GM19035 (cell line): ENCODE results near the gene MUC5AC.
"Not testable (repeated sequence)": the region's sequence is repeated elsewhere in the genome, so short reads cannot be mapped to it uniquely, and the experiment has no call there.

Source experiments
- ATAC-seq: cut with Tn5 transposase; IDR thresholded peaks from one replicate; pipeline ENCODE4 v1.9.1; 2021; ENCODE audit not compliant: unreplicated experiment

Gene MUC5AC

DNA sequence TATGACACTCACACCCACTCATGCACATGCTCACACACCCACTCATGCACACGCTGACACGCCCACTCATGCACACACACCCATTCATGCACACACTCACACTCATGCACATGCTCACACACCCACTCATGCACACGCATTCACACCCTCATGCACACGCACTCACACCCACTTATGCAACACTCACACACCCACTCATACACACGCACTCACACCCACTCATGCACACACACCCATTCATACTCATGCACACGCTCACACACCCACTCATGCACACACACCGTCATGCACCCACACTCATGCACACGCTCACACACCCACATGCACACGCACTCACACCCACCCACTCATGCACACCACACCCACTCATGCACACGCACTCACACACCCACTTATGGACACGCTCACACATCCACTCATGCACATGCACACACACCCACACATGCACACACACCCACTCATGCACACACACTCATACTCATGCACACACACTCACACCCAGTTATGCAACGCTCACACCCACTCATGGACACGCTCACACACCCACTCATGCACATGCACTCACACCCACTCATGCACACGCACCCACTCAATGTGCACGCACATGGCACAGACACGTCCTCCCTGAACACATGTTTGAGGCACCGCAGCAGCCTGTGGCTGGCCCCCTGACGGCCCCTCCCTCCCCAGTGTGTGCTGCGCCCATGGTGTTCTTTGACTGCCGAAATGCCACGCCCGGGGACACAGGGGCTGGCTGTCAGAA lies 17.9 kb downstream of the MUC5AC start:
- ATAC-seq, result no peak

DNA sequence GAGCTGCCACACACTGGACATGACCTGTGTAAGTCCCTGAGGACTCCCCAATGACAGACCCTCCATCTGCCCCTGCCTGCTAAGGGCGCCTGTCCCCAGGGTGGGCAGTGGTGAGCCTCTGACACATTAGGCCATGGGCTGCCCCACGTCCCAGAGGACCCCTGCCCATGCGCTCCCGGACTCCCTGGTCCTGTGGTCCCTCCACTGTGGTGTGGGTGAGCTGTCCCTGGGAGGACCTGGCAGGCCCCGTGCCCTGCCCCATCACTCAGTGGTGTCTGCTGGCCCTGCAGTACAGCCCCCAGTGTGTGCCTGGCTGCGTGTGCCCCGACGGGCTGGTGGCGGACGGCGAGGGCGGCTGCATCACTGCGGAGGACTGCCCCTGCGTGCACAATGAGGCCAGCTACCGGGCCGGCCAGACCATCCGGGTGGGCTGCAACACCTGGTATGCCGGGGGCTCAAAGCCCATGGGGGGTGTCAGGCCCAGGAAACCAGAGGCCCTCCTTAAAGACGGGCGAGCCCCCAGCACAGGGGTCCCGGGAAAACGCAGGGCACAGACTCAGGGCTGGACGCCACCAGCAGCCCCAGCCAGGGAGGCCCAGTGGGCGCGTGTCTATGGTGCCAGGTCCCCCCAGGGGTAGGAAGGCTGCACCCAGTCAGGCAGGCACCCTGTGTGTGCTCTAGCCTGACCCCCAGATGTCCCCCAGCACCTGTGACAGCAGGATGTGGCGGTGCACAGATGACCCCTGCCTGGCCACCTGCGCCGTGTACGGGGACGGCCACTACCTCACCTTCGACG lies 18.7 kb downstream of the MUC5AC start:
- no peak for ATAC-seq

DNA sequence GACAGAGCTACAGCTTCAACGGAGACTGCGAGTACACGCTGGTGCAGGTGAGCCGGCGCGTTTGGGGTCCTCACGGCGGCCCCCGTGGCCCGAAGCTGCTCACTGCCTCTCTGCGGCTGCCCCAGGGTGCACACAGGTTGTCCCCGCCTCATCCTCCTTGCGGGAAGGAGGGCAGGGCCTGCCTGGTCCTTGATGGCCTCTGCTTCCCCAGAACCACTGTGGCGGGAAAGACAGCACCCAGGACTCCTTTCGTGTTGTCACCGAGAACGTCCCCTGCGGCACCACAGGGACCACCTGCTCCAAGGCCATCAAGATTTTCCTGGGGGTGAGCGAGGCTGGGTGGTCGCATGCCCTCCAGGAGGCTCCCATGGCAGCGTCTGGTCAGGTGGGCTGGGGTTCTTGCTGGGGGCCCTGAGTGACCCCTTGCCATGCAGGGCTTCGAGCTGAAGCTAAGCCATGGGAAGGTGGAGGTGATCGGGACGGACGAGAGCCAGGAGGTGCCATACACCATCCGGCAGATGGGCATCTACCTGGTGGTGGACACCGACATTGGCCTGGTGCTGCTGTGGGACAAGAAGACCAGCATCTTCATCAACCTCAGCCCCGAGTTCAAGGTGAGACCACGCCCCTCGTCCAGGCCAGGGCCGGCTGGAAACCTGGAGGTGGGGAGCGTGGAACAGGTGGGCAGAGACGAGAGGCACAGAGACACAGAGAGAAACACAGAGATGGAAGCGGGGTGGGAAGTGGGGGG lies 19.4 kb downstream of the MUC5AC start:
- no peak for ATAC-seq

DNA sequence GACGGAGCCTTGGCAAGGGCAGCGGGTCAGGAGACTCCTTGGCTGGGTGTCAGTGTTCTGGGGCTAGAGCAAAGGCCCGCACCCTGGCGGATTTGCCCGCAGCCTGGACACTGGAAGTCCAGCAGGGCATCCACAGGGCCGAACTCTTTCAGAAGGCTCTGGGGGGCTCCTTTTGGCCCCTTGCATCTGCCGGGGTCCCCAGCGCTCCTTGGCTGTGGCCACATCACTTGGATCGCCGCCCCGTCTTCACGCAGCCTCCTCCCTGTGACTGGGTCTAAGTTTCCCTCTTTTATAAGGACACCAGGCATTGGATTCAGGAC lies 20.0 kb downstream of the MUC5AC start:
- no peak for ATAC-seq

DNA sequence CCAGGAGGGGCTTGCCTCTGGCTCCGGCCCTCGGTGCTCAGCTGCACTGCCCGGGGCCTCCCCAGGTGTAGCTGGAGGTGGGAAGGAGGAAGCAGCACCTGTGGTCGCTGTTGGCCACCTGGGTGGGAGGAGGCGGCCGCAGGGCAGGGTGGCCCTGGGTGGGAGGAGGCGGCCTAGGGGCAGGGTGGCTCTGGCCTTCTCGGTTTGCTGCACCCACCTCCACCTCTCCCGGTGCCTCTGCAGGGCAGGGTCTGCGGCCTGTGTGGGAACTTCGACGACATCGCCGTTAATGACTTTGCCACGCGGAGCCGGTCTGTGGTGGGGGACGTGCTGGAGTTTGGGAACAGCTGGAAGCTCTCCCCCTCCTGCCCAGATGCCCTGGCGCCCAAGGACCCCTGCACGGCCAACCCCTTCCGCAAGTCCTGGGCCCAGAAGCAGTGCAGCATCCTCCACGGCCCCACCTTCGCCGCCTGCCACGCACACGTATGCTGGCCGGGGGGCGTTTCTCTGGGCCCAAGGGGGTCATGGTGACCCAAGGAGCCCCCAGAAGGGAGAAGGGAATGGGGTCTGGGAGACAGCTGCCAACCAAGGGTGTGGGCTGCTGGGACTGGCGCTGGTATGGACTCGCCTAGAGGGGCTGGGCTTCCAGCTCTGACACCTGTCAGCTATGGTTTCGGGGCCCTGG lies 20.6 kb downstream of the MUC5AC start:
- ATAC-seq, result no peak

DNA sequence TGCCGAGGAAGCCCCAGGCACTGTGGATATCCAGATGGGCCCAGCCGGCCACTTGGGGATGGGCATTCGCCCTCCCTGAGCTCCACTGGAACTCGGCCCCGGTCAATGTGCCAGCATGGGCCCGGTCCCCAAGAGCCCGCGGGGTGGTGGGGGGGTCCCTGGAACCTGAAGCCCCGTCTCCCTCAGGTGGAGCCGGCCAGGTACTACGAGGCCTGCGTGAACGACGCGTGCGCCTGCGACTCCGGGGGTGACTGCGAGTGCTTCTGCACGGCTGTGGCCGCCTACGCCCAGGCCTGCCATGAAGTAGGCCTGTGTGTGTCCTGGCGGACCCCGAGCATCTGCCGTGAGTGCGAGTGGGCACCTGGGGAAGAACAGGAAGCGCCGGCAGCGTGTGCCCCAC lies 21.2 kb downstream of the MUC5AC start:
- no peak for ATAC-seq

DNA sequence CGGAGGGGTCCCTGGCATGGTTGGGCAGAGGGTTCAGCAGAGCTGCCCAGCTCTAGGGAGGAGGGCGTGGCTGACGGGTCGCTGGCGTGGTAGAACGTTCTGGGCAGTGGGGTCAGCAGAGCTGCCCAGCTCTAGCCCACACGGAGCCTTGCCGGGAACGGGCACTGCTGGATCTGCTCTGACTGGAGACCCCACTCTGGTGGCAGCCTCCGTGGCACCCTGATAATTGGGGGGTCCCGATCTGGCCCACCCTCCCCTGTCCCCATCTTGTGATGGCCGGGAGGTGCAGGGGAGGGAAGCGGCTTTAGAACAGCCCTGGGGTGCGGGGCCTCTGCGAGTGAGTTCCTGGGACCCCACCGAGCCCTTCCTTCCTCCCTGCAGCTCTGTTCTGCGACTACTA lies 21.9 kb downstream of the MUC5AC start:
- ATAC-seq, result no peak

DNA sequence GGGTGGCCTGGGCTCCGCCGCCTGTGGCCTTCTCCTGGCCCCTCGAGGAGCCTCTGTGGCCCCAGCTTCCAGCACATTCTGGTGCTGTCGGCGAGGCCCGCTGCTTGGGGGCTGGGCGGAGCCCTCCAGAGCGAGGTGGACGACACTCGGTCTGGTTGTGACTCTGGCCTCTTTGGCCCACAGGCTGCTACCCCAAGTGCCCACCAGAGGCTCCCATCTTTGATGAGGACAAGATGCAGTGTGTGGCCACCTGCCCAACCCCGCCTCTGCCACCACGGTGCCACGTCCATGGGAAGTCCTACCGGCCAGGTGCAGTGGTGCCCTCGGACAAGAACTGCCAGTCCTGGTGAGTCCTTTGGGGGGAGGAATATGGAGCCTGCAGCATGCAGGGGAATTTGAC lies 22.4 kb downstream of the MUC5AC start:
- ATAC-seq, result no peak

DNA sequence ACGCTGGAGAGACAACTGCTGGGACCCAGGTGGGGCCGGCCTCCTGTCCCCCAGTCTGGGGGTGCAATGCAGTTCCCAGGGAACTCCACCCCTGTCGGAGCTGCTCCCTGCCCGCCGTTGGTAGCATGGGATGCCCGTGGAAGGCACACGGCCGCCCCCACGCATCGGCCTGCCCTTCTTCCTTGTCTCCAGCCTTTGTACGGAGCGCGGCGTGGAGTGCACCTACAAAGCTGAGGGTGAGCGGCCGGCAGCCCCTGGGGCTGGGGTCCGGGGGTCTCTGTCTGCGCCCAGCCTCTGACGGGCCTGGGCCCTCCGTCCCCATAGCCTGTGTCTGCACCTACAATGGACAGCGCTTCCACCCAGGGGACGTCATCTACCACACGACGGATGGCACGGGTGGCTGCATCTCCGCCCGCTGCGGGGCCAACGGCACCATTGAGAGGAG lies 23.2 kb downstream of the MUC5AC start:
- ATAC-seq, result no peak

DNA sequence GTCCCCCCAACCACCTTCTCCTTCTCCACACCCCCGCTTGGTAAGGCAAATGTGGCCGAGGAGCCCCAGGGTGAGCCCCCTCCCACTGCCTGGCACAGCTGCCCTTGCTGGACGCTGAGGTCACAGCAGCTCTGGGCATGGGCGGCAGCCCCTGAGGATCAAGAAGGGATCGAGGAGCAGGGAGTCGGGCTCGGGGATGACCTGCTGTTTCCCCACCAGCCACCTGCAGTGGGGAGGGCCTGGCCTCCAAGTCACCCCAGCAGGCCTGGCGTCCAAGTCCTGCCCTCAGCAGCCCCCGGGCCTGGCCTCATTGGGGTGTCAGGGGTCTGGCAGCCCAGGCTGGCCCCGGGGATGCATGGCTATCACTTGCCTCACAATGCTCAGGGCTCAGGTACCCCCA lies 23.7 kb downstream of the MUC5AC start:
- ATAC-seq, result no peak

DNA sequence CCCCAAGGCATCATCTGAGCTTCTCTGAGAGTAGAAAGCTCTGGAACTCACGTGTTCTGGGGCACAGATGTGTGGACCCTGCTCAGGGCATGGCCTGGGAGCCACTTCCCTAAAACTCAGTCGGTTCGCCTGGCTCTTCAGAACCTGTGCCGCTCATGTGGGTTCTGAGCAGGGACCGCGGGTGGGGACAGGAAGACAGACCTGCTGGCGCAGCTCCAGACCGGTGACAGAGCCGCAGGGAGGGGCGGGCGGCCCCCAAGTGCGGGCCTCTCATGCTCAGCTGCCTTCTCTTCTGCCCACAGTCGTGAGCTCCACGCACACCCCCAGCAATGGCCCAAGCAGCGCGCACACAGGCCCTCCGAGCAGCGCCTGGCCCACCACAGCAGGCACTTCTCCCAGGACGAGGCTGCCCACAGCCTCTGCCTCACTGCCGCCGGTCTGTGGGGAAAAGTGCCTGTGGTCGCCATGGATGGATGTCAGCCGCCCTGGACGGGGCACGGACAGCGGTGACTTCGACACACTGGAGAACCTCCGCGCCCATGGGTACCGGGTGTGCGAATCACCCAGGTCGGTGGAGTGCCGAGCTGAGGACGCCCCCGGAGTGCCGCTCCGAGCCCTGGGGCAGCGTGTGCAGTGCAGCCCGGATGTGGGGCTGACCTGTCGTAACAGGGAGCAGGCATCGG lies 24.2 kb downstream of the MUC5AC start:
- ATAC-seq, result no peak

DNA sequence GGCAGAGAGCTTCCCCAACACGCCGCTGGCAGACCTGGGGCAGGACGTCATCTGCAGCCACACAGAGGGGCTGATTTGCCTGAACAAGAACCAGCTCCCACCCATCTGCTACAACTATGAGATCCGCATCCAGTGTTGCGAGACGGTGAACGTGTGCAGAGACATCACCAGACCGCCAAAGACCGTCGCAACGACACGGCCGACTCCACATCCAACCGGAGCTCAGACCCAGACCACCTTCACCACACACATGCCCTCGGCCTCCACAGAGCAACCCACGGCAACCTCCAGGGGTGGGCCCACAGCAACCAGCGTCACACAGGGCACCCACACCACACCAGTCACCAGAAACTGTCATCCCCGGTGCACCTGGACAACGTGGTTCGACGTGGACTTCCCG lies 26.4 kb downstream of the MUC5AC start:
- not testable (repeated sequence) for ATAC-seq

DNA sequence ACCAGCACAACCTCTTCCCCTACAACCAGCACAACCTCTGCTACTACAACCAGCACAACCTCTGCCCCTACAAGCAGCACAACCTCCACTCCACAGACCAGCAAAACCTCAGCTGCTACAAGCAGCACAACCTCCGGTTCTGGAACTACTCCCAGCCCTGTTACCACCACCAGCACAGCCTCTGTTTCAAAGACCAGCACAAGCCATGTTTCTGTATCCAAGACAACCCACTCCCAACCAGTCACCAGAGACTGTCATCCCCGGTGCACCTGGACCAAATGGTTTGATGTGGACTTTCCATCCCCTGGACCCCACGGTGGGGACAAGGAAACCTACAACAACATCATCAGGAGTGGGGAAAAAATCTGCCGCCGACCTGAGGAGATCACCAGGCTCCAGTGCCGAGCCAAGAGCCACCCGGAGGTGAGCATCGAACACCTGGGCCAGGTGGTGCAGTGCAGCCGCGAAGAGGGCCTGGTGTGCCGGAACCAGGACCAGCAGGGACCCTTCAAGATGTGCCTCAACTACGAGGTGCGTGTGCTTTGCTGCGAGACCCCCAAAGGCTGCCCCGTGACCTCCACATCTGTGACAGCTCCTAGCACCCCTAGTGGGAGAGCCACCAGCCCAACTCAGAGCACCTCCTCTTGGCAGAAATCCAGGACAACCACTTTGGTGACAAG lies 30.8 kb downstream of the MUC5AC start:
- ATAC-seq, result not testable (repeated sequence)

DNA sequence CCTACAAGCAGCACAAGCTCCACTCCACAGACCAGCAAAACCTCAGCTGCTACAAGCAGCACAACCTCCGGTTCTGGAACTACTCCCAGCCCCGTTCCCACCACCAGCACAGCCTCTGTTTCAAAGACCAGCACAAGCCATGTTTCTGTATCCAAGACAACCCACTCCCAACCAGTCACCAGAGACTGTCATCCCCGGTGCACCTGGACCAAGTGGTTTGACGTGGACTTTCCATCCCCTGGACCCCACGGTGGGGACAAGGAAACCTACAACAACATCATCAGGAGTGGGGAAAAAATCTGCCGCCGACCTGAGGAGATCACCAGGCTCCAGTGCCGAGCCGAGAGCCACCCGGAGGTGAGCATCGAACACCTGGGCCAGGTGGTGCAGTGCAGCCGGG lies 32.1 kb downstream of the MUC5AC start:
- ATAC-seq, result not testable (repeated sequence)

DNA sequence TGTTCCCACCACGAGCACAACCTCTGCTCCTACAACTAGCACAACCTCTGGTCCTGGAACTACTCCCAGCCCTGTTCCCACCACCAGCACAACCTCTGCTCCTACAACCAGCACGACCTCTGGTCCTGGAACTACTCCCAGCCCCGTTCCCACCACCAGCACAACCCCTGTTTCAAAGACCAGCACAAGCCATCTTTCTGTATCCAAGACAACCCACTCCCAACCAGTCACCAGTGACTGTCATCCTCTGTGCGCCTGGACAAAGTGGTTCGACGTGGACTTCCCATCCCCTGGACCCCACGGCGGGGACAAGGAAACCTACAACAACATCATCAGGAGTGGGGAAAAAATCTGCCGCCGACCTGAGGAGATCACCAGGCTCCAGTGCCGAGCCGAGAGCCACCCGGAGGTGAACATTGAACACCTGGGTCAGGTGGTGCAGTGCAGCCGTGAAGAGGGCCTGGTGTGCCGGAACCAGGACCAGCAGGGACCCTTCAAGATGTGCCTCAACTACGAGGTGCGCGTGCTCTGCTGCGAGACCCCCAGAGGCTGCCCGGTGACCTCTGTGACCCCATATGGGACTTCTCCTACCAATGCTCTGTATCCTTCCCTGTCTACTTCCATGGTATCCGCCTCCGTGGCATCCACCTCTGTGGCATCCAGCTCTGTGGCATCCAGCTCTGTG lies 34.2 kb downstream of the MUC5AC start:
- ATAC-seq, result not testable (repeated sequence)

DNA sequence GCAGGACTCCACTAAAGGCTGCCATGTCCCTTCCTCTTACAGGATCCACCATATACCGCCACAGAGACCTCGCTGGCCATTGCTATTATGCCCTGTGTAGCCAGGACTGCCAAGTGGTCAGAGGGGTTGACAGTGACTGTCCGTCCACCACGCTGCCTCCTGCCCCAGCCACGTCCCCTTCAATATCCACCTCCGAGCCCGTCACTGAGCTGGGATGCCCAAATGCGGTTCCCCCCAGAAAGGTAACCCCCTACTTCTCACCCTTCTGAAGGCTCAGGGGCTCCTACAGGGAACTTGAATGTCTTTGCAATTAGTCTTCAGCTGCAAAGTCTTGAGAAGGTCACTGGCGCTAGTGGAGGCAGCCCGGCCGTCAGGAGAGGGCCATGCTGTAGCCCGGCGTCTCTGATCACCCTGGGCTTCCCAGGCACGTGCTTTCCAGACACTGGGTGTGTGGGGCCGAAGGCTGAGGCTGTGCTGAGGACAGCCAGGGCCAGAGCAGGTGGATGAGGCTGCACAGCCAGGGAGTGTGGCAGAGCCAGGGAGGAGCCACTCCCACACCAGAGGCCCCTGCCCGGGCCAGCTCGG lies 35.1 kb downstream of the MUC5AC start:
- ATAC-seq, result no peak

DNA sequence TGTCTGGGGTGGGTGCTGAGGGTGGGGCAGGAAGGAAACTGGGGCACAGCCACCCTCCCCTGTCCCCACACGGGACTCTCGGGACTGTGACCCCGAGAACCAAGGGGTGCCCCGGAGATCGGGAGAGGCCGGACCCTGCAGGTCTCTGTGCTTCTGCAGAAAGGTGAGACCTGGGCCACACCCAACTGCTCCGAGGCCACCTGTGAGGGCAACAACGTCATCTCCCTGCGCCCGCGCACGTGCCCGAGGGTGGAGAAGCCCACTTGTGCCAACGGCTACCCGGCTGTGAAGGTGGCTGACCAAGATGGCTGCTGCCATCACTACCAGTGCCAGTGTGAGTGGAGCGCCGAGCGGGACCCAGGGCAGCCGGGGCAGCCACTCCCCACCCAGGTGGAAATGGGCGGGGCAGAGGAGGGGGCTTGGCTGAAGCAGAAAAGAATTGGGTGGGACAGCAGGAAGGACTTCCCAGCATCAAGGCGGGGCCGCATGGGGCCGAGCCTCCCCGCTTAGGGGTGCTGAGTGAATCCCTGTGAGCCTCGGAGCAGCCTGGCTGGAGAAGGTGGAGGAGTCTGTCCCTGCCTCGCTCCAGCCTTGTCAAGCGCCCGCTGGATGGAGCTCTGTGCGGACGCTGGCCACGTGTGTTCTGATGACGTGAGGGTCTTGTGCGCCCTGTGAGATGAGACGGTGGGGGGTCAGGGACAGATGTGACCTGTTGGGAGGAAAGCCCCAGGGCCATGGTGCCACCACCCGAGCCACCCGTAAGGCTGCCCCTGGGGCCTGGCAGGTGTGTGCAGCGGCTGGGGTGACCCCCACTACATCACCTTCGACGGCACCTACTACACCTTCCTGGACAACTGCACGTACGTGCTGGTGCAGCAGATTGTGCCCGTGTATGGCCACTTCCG lies 35.8 kb downstream of the MUC5AC start:
- no peak for ATAC-seq
